ENCODE data around the gene LRRC4B.

- TF ChIP-seq USF2 (IDR thresholded peaks at IDR 0.05; ENCODE audit: borderline replicate concordance, low read depth, low read length) (no peak), SMC3 (IDR thresholded peaks at IDR 0.05; ENCODE audit: low read depth, low read length) (no peak), RFX5 (IDR thresholded peaks at IDR 0.05; ENCODE audit: low read length) (no peak), CTCF (IDR thresholded peaks at IDR 0.05) (no peak), NFIC (IDR thresholded peaks at IDR 0.05; ENCODE audit: borderline replicate concordance) (no peak), TAF1 (IDR thresholded peaks at IDR 0.05; ENCODE audit: borderline replicate concordance, low read depth, low read length) (no peak), SIN3A (IDR thresholded peaks at IDR 0.05; ENCODE audit: borderline replicate concordance, low read depth, low read length) (no peak), FOXM1 (IDR thresholded peaks at IDR 0.05; ENCODE audit: low read depth) (no peak), EZH2phosphoT487 (IDR thresholded peaks at IDR 0.05; ENCODE audit: borderline replicate concordance, low read depth) (no peak), RAD21 (IDR thresholded peaks at IDR 0.05; ENCODE audit: low read length) (no peak), POLR2AphosphoS5 (IDR thresholded peaks at IDR 0.05; ENCODE audit: low read depth, low read length) (no peak), CHD2 (IDR thresholded peaks at IDR 0.05; ENCODE audit: low read length, partially characterized antibody) (no peak), FOSL2 (IDR thresholded peaks at IDR 0.05; ENCODE audit: borderline replicate concordance, low read depth) (no peak)
Observed at GRCh38 chr19:50567052-50567841, 988 bp downstream of the LRRC4B start.

Data from SK-N-SH (cell line).